GM18511 (cell line): Measurements from ENCODE around the gene SCUBE2.
A peak's percentile ranks its signal among the peaks of the same experiment; 100 is the strongest.

Experiments
- ATAC-seq: cut with Tn5 transposase; IDR thresholded peaks from one replicate; pipeline ENCODE4 v1.9.1; 2021; ENCODE audit warnings: mild to moderate bottlenecking, moderate library complexity; ENCODE audit not compliant: unreplicated experiment

The SCUBE2 gene

GRCh38 chr11:9076046-9076445, 15.4 kb downstream of the SCUBE2 start:
- no peak for ATAC-seq

DNA sequence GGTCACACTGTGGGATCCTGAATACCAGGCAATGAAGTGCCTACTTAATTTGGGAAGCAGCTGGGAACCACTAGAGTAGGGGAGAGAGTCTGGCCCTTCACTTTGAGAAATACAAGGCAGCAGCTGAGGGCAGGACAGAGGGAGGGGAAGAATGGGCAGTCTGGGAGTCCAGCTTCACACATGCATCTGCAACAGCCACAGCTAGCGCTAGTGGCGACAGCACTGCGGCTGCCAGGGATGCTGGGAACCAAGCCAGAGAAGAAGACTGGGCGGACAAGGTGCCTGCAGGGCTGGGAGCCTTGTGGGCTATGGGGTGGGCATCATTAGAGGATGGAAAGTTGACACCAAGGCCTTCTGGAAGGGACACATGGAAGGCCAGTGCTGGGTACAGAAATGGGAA, 15.8 kb downstream of the SCUBE2 start:
- ATAC-seq, result no peak

DNA sequence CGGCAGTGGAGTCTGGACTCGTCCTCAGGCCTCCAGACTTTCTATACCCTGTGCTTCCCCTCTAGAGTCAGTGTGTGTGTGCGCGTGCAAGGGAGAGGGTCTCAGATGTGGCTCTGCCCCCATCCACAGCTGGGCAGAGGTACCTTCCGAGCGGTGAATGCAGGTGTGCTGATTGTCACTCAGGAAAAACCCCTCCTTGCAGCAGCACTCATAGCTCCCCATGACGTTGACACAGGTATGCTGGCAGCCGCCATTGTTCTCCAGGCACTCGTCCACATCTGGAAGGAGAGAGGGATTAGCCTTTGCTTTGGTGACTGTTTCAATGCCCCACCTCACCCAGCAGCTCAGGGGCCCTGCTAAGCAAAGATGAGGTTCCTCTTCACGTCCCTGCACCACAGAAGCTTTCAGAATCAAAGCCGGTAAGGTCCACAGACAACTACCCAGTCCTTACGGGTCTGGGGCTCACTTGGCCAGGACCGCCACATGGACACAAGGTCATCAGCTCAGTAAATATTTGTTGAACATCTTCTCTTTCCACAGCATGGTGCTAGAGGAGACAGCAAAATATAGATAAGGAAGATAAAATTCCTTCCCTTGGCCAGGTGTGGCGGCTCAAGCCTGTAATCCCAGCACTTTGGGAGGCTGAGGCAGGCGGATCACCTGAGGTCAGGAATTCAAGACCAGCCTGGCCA, 16.9 kb downstream of the SCUBE2 start:
- no peak for ATAC-seq

GRCh38 chr11:9073466-9074225, 17.8 kb downstream of the SCUBE2 start:
- ATAC-seq, result no peak

DNA sequence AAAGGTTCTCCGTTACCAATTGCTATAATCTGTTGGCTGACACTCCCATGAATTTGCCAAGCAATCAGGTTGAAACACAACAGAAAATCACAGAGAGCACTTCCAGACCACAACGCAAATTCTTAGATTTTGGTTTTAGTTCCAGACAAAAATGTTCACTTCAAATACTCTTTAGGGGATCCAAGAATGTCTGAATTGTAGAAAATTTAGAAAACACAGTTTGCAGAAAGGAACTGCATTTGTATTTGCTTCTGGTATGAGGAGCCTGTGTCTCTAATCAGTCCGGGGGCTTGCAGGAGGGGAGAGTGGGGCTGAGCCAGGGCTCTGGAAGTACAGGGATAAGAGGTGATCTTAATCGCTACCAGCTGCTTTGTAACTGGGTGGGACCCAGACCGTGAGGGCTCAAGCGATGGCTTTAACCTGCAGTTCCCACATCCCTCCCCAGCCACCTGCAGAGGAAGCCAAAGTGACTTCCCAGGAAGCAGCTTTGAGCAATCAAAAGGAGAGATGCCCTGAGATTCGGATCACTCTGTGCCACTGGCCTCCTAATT, 18.7 kb downstream of the SCUBE2 start:
- ATAC-seq, result no peak

GRCh38 chr11:9071692-9072091, 19.7 kb downstream of the SCUBE2 start:
- ATAC-seq, result no peak

GRCh38 chr11:9070749-9071491, 20.5 kb downstream of the SCUBE2 start:
- ATAC-seq, result no peak

DNA sequence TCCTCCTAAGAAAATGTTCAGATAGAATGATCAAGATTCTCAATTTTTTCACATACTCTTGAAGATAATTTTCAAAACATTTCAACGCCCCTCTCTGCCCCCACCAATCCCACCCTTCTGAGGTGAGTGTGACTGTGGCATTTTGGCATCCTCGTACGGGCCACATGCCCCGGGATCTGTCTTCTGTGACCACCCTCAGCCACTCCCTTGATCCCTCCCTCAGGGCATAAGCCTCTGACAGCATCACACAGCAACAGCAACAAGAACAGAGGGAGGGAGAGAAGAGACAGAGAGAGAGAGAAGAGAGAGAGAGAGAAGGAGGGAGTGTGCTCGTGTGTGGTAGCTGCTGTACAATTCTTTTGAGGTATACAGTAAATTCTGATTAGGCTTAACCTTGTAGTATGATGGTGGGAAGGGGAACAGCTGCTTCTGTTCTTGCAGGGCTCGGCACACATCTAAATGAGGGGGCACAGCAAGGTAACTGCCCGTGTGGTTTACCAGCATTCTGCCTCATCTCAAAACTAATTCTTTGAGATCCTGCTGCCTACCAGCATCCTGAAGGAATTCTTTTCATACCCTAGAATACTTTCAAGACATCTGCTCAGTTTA, 21.4 kb downstream of the SCUBE2 start:
- no peak for ATAC-seq

DNA sequence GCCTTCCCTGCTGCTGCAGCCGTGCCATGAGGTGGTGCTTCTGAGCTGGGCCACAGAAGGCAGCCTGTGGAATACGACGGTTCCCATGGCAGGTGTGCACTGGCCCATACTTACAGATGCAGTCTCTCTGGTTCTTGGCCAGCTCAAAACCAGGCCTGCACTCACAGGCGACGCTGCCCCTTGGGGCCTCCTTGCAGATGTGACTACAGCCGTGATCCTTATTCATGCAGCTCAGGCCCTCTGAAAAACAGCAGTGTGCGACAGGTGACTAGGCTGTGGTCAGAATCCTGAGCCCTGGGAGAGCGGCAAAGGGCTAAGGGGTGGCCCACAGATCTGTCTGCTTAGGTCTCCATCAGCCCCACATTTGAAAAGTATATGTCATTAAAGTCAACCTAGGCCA, 22.1 kb downstream of the SCUBE2 start:
- ATAC-seq, result no peak

GRCh38 chr11:9066433-9066925, 24.9 kb downstream of the SCUBE2 start:
- no peak for ATAC-seq

DNA sequence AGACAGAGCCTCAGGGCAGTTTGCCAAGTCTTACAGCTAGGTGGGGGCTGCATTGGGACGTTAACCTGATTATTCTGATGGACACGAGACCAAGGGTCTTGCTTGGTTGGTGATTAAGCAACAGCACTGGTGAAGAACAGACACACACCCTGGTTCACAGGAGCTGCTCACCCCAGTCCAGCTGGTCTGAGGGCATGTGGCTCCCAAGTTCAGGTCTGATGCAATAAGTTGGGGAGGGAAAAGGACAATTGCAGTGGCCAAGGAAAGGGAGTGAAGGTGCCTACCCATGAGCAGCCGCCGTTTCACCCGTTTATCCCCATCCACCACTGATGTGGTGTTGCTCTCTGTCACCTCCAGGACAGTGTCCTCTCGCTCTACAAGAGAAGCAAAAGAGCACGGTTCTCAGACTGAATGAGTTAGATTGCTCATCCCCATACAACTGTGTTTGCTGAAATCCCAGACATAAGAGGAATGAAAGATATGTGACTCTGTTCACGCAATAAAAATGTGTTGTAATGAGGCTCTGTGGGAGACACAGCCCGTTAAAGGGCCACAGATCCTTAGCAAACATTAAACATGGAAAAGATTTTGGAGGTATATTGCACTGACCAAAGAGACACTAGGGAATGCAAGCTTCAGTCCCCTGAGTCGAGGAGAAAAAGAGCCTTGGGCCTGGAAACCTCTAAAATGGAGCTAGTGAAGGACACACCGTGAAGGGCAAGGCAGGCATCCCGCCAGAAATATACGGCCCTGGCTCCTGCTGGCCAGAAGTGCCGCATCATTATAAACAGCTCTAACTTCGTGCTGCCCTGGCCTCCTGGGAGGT, 25.6 kb downstream of the SCUBE2 start:
- ATAC-seq, result no peak

- no peak for ATAC-seq
These were observed 29.6 kb downstream of the SCUBE2 start for GRCh38 chr11:9061807-9062206.

DNA sequence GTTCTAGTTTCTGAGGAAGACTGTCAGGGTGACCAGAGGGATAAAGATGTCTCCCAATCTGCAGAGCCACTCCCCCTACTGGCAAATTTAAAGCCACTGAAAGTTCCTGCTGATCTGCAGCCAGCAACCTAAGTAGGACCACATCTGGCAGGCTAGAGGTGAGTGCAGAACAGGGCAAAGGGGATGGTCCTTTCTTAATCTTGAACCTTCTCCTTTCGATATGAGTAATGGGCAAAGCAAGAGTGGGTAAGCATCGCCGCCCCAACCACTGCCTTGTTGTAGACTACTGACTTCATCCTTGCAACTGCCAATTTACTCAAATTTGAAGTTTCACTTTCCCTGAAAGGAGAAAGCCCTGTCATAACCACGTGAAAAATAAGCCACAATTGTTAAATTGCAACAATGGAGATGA, 30.7 kb downstream of the SCUBE2 start:
- peak; percentile 100 for ATAC-seq

DNA sequence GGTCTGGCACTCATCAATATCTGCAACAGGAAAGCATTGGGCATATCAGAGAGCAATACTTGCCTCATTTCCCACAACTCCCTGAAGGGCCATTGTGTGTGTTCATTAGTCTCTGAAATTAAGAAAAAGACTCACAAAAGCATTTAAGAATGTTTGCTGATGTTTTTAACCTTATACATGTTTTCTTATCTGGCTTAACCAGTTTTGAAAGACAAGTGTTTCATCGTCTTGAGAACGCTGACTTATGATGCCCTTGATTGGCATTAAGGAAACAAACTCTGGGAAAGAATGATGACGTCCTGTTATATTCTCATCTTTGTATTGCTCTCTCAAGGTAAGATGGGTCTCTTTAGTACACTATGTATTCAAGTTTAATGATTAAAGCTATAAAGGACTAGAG, 32.0 kb downstream of the SCUBE2 start:
- no peak for ATAC-seq

DNA sequence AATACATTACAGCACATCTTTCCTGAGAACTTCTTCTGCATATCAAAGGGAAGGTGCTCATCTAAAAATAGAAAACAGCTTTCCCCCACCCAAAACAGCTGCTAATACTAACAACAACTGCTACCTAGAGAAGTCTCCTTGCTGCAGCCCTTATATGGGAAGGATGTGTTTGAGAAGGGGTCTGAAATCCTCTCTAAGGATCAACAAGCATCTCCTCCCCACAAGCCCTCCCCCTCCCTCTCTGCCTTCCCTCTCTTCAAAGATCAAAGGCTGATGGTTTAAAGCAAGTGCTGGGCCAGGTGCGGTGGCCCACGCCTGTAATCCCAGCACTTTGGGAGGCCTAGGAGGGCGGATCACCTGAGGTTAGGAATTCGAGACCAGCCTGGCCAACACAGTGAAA, 33.5 kb downstream of the SCUBE2 start:
- no peak for ATAC-seq

- ATAC-seq, result no peak
These were observed 34.4 kb downstream of the SCUBE2 start for GRCh38 chr11:9057007-9057406.

DNA sequence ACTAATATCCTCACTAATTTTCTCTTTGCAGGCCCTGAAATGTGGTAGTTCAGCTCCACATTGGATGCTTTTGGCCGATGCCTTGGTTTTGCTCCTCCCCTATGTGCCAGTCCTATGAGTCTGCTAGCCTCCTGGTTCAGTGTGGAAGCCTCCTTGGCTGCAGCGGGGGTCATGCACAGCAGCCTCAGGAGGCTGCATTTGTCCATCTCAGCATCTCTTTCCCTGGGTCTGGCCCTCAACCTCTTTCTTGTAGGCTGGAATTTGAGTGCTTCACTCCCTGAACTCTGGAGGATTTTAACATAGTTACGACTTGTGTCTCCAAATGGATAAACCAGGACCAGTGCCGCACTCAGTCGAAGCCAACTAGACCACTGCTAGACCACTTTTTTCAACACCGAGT, 34.9 kb downstream of the SCUBE2 start:
- ATAC-seq, result no peak

DNA sequence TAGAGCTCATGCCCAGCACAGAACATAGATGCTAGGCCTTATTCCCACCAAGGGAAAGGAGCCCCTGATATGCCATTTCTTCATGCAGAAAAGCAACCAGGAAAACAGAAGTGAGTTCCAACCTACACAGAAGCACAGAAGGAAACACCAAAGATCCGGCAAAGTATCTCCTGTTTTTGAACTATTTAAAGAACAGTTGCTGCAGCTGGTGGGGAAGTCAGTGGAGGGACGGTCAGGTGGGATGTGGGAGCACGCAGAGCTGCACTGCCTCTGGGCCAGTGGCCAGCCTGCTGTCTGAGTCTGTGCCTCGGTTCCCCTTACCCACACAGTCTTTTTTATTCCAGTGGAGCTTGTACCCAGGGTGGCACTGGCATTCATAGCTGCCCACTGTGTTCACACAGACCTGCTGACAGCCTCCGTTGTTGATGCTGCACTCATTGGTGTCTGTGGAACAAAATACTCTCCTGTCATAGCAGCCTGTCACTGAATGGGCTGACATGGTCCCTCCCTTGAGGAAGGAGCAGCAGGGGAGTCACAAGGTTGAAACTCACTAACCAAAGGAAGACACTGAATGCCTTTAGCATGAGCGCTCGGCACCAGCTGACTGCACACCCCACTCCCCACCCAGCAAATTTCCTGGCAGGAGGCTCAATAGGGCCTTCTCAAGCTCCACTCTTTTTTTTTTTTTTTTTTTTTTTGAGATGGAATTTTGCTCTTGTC, 37.9 kb downstream of the SCUBE2 start:
- ATAC-seq, result no peak

DNA sequence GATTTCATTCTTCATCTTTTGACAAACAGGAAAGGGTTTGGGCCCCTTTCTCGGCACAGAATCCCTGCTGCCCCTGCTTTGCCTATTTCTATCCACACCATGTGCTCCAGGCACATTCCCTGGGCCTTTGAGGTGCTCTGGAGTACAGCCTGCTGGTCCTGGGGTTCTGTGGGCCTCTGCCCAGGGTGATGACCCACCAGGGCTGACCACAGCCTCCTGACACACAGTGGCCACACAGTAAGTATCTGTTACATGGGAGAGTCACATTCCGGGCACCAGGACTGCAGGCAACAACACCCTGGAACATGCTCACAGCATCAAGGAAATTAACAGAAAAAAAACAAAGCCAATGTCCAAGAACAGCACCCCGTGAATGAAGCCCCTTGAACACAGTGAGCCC, 39.1 kb downstream of the SCUBE2 start:
- ATAC-seq, result no peak
